Type B pancreatic cell (in vitro differentiated cells): Measurements from ENCODE around the gene HOXB9. TPM values are rescaled to one million over a fixed set of nuclear protein-coding genes. Genes with fewer than 3 reads are reported as not detected.
A peak's percentile ranks its signal among the peaks of the same experiment; 100 is the strongest.

Experiments used
- DNase-seq: peaks from one replicate; pipeline ENCODE4 v3.0.0; 2021; ENCODE audit warnings: mixed read lengths; ENCODE audit not compliant: unreplicated experiment; ENCODE audit errors: extremely low spot score
- H3K27ac Mint-ChIP-seq: 2 replicates; pipeline ENCODE4 v1.8.0; 2021; ENCODE audit warnings: mild to moderate bottlenecking, mixed read lengths
- H3K27me3 Mint-ChIP-seq: 2 replicates; pipeline ENCODE4 v1.8.0; 2021; ENCODE audit warnings: mixed read lengths
- H3K36me3 Mint-ChIP-seq: 2 replicates; pipeline ENCODE4 v1.8.0; 2021; ENCODE audit warnings: mixed read lengths
- H3K4me1 Mint-ChIP-seq: one replicate; pipeline ENCODE4 v1.8.0; 2021; ENCODE audit warnings: mixed read lengths; ENCODE audit not compliant: unreplicated experiment
- H3K4me3 Mint-ChIP-seq: 2 replicates; pipeline ENCODE4 v1.8.0; 2021; ENCODE audit warnings: mild to moderate bottlenecking, mixed read lengths
- H3K9me3 Mint-ChIP-seq: 2 replicates; pipeline ENCODE4 v1.8.0; 2021; ENCODE audit warnings: mixed read lengths
- total RNA-seq: library from RNA; stranded (reverse); gene quantifications from 2 replicates; pipeline ENCODE4 v1.2.1, GENCODE V29; 2021; ENCODE audit warnings: low replicate concordance
- TF ChIP-seq, protein P1 (sequence below): fragments of 200-600 bp; sonication (generic); conservative IDR thresholded peaks from 2 replicates; pipeline ENCODE4 v1.5.0; 2021; ENCODE audit warnings: antibody characterized with exemption, mild to moderate bottlenecking

HOXB9 gene
- total RNA-seq, 1 donor from 2014 or later = 9.4 TPM

DNA sequence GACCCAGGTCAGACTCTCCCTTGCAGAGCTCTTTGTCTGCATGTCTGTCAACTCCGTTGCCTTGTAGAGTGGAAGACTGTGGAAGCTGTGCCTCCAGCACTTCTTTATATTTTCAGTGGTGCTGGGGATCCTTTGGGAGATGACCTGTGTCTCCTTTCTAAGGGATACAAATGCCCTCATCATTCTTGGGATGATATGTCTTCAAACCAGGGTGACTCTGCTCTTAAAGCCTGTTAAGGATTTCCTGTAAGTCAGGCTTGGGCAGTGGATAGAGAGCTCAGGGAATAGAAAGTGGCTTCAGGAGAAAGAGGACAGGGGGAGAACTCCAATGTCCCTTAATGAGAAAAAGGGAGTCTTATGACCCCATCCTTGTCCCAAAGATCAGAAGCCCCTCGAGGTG, 37.6 kb downstream of the HOXB9 start:
- TF ChIP-seq, protein P1, sequence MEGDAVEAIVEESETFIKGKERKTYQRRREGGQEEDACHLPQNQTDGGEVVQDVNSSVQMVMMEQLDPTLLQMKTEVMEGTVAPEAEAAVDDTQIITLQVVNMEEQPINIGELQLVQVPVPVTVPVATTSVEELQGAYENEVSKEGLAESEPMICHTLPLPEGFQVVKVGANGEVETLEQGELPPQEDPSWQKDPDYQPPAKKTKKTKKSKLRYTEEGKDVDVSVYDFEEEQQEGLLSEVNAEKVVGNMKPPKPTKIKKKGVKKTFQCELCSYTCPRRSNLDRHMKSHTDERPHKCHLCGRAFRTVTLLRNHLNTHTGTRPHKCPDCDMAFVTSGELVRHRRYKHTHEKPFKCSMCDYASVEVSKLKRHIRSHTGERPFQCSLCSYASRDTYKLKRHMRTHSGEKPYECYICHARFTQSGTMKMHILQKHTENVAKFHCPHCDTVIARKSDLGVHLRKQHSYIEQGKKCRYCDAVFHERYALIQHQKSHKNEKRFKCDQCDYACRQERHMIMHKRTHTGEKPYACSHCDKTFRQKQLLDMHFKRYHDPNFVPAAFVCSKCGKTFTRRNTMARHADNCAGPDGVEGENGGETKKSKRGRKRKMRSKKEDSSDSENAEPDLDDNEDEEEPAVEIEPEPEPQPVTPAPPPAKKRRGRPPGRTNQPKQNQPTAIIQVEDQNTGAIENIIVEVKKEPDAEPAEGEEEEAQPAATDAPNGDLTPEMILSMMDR = no peak
- H3K27me3 Mint-ChIP-seq = peaks cover 97% of the 10 kb centered on the region
- H3K27ac Mint-ChIP-seq = peak overlapping the region; percentile 97
- peak overlapping the region; percentile 91 for H3K4me3 Mint-ChIP-seq
- peaks cover 52% of the 10 kb centered on the region for H3K4me1 Mint-ChIP-seq
- no peak for DNase-seq
- no peaks in the 10 kb centered on the region for H3K9me3 Mint-ChIP-seq
- peaks cover 49% of the 10 kb centered on the region for H3K36me3 Mint-ChIP-seq

DNA sequence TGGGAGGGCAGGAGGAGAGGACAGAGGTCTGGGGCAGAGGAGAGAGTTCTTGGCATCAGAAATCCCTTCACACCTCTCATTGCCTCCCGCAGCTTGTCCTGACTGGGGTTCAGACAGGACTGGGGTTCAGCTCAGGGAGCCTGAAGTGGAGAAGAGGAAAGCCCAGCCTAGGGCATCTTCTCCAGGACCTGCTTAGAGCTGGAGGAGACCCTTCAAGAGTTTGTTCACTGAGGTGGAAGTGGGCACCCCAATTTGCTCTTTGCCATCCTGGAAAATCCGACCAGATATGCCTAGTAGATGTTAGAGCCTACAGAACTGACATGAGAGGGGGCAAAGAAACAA, 38.1 kb downstream of the HOXB9 start:
- peak overlapping the region; percentile 91 for H3K4me3 Mint-ChIP-seq
- no peak for DNase-seq

DNA sequence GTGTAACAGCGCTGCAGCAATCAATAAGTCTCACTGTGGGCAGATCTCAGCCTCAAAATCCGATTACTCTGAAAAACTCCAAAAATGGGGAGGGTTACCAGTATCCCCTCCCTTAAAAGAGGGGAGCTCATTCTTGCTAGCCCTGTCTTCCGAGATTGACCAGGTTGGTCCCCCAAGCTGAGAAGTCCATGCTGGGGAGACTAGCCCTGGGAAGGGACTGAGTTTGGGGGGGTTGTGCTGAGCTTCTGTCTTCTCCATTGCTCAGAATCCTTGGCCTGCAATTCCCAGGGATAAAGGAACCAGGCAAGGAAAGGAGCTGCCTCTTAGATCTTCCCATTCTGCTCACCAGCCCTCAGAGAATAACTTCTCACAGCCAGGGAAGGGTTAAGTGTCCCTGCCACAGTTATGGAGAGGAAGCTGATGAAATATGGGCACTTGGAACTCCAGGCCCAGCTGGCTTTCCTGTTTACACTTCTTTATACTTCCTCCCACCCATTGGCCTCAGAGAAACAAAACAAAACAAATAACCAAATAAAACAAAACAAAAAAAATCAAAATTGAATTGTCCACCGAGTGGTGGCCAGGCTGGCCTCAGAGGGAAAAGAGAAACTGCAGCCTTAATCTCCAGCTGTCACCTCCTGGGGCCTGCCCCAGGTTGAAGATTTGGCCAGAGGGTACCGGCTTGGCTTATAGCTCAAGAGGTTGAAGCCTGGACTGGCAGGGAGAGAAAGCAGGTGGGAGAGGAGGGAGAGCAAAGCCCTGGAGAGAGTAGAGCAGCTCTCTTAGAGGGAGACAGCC, 38.7 kb downstream of the HOXB9 start:
- TF ChIP-seq, protein P1 = no peak
- Mint-ChIP-seq H3K4me3 (peak overlapping the region; percentile 91), H3K4me1 (peaks cover 62% of the 10 kb centered on the region), H3K9me3 (no peaks in the 10 kb centered on the region), H3K27me3 (peaks cover 97% of the 10 kb centered on the region), H3K36me3 (peaks cover 52% of the 10 kb centered on the region), H3K27ac (peak overlapping the region; percentile 97)
- no peak for DNase-seq

More for the DNA sequence above, 38.1 kb downstream of the HOXB9 start:
- peak overlapping the region; percentile 97 for H3K27ac Mint-ChIP-seq
- H3K4me1 Mint-ChIP-seq = peaks cover 56% of the 10 kb centered on the region
- H3K36me3 Mint-ChIP-seq = peaks cover 49% of the 10 kb centered on the region
- H3K9me3 Mint-ChIP-seq = no peaks in the 10 kb centered on the region
- TF ChIP-seq, protein P1 = no peak
- H3K27me3 Mint-ChIP-seq = peaks cover 97% of the 10 kb centered on the region

DNA sequence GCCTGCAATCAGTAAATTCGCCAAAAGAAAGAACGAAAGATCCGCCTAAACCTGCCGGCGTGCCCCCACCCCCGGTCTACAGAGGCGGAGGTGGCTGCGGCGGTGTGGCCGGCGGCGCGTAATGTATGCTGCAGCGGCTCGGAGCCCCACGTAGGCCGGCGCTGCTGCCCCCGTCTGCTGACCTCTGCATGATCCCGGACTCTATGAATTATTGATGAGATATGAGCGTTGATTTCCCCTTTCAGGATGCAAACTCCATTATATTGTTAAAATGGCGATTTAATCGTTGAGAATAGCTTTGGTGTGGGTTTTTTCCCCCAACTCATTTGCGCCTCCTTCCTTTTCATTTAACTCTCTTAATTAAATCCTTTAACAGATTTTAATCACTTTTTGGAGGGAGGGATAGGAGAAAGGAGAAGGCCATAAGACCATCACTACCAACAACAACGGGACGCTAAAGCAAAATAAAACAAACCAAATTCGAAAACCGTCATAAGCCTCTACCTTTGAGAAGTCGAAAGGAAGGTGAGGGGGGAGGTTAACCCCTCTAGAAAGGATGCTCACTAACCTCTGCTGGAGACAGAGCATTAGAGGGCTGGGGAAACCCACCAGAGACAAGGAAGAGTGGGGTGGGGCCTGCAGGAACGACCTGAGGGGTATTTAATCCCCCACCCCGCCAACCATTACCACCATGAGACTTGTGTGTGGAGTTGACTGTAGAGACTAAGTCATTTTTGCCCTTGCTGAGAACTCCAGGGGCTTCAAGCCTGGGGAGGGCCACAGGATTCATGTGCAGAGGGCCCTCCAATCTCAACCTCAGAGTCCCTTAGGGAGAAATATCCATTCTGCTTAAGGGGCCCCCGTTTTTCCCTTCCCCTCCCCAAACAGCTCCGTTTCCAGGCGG, 39.6 kb downstream of the HOXB9 start:
- TF ChIP-seq, protein P1 = no peak
- Mint-ChIP-seq H3K9me3 (no peaks in the 10 kb centered on the region), H3K4me1 (peaks cover 63% of the 10 kb centered on the region), H3K4me3 (peak overlapping the region; percentile 91), H3K27me3 (peaks cover 95% of the 10 kb centered on the region), H3K27ac (peak overlapping the region; percentile 97), H3K36me3 (peaks cover 53% of the 10 kb centered on the region)
- DNase-seq = no peak

DNA sequence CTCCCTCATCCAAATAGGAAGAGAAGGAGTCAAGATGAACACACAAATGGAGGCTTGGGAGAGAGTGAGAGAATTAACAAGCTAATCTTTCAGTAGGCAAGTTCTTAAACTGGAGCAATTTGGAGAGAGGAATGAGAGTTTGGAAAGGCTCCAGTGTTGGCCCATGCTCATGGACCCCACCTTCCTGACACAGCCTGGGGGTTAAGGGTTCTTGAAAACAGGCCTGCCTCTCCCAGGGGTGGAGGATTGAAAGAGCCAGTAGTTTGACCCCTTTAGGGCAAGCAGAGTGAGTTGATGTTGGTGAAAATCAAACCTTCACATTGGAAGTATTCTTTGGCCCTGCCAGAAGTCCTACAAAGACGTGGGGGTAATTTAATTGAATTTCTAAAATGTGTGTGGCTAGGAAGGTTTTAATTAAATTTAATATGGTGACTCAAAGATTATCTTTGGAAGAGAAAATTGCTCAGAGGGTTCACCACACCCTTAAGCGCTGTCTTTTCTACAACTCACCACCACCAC, 41.9 kb downstream of the HOXB9 start:
- Mint-ChIP-seq H3K4me1 (peaks cover 53% of the 10 kb centered on the region), H3K9me3 (no peaks in the 10 kb centered on the region), H3K27ac (peak overlapping the region; percentile 97), H3K27me3 (peaks cover 95% of the 10 kb centered on the region), H3K36me3 (peaks cover 37% of the 10 kb centered on the region), H3K4me3 (peak overlapping the region; percentile 91)
- TF ChIP-seq, protein P1 = no peak
- DNase-seq = no peak
